PC-3 (cell line): Measurements from ENCODE around the gene BDNF.

ENCODE experiments used
- EZH2 ChIP-seq: fragments of 300-600 bp; sonication (generic); IDR thresholded peaks from one replicate; pipeline ENCODE4 v1.6.1; 2017; ENCODE audit warnings: antibody characterized with exemption, mild to moderate bottlenecking, low read length; ENCODE audit not compliant: unreplicated experiment
- TF ChIP-seq, protein P1 (sequence below): fragments of 300-600 bp; sonication (generic); conservative IDR thresholded peaks from 2 replicates; pipeline ENCODE4 v1.5.1; 2017; ENCODE audit warnings: antibody characterized with exemption, low read depth, mild to moderate bottlenecking, low read length

DNA sequence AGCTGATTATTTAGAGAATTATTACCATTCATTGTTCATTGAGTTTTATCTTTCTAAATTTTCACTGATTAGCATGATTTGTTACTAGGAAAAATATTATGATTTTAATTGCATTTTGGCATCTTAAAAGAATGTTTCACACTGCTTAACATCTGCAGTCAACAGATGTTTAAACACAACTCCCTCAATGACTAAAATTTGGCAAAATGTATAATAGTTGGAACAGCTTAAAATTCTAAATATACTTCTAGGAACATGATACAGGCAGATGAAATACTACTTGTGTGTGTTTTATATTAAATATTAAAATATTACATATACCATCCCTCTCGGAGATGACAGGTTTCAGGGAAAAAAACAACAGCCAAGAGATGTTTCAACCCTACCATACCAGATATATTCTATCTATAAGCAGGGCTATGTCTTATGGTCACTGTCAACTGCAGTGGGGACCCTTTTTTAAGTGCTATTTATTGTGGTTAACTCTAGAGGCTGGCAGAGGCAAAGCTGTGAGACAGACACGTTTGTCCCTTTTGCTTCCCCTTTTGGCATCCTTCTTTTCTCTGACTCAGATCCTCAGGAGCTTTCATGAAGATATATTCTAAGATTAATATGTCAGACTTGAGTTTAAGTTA lies 81.9 kb downstream of the BDNF start:
- TF ChIP-seq EZH2: no peak
- TF ChIP-seq, protein P1, sequence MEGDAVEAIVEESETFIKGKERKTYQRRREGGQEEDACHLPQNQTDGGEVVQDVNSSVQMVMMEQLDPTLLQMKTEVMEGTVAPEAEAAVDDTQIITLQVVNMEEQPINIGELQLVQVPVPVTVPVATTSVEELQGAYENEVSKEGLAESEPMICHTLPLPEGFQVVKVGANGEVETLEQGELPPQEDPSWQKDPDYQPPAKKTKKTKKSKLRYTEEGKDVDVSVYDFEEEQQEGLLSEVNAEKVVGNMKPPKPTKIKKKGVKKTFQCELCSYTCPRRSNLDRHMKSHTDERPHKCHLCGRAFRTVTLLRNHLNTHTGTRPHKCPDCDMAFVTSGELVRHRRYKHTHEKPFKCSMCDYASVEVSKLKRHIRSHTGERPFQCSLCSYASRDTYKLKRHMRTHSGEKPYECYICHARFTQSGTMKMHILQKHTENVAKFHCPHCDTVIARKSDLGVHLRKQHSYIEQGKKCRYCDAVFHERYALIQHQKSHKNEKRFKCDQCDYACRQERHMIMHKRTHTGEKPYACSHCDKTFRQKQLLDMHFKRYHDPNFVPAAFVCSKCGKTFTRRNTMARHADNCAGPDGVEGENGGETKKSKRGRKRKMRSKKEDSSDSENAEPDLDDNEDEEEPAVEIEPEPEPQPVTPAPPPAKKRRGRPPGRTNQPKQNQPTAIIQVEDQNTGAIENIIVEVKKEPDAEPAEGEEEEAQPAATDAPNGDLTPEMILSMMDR: no peak
